ENCODE measurements around the gene SIPA1. TPM values are rescaled to one million over a fixed set of nuclear protein-coding genes. Genes with fewer than 3 reads are reported as not detected.

Gene SIPA1
- total RNA-seq, 3 donors from 2014 or later = 80.0 to 101 (median 95.4) TPM

- Mint-ChIP-seq H3K4me1 (ENCODE audit: low read depth) (peaks cover 43% of the 10 kb centered on the region), H3K9me3 (no peaks in the 10 kb centered on the region), H3K36me3 (ENCODE audit: insufficient read depth) (peaks cover 13% of the 10 kb centered on the region), H3K27me3 (ENCODE audit: low read depth) (no peaks in the 10 kb centered on the region), H3K4me3 (peak within 1 kb of the TSS; percentile 95)
- DNase-seq (peak; percentile 100), ATAC-seq (peak; percentile 89 to 90)
These were observed 22.5 kb upstream of the SIPA1 start, which contains the start of gene PCNX3 for GRCh38 chr11:65615229-65615949. PCNX3 (plus strand) TSS chr11:65615776; CDS start chr11:65616312, 536 bp downstream.

DNA sequence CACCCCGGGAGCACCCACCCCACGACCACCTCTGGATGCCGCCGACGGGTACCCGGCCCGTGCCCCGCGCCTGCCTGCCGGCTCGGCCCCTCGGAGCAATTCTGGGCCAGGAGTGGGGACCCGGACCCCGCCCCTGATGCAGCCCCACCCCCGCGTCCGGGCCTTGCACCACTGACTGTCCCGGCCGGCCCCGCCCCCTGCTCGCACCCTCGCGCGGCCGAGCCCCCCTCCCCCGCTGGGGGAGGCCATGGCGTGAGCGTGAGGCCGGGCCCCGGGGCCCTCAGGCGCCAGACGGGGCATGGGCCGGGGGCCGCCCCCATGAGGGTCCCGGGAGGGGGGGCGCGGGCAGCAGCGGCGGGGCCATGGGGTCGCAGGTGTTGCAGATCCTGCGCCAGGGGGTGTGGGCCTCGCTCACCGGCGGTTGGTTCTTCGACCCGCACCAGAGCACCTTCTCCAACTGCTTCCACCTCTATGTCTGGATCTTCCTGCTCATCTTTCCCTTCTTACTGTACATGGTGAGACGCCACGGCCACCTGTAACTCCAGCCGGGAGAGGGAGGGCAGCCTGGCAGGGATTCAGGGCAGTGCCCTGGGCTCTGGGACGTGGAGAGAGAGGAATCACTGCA is 21.8 kb upstream of the SIPA1 start:
- no peaks in the 10 kb centered on the region for H3K27me3 Mint-ChIP-seq (ENCODE audit: low read depth)
- ATAC-seq (peak in 1 of 2 donors; percentile 0), DNase-seq (no peak)
- peaks cover 14% of the 10 kb centered on the region for H3K36me3 Mint-ChIP-seq (ENCODE audit: insufficient read depth)
- no peaks in the 10 kb centered on the region for H3K9me3 Mint-ChIP-seq
- peaks cover 38% of the 10 kb centered on the region for H3K4me1 Mint-ChIP-seq (ENCODE audit: low read depth)
- peak overlapping the region; percentile 95 for H3K4me3 Mint-ChIP-seq

DNA sequence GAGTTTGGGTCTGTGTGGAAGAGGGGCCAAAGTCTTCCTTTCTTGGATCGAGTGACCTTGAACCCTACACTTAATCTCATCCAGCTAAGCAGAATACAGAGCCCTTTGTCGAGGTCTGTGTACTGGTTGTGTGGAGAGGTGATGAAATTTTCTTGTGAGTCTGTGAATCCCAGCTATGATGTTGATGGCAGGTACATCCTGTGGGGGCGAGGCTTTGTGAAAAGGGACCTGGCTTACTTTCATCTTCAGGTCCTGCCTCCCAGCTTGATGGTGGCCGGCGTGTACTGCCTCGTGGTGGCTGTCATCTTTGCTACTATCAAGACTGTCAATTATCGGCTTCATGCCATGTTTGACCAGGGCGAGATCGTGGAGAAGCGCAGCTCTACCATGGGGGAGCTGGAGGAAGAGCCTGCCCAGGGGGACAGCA is 21.3 kb upstream of the SIPA1 start:
- H3K27me3 Mint-ChIP-seq (ENCODE audit: low read depth) = no peaks in the 10 kb centered on the region
- peaks cover 17% of the 10 kb centered on the region for H3K36me3 Mint-ChIP-seq (ENCODE audit: insufficient read depth)
- DNase-seq (no peak), ATAC-seq (no peak)
- H3K4me3 Mint-ChIP-seq = peak overlapping the region; percentile 95
- H3K4me1 Mint-ChIP-seq (ENCODE audit: low read depth) = peaks cover 33% of the 10 kb centered on the region
- H3K9me3 Mint-ChIP-seq = no peaks in the 10 kb centered on the region

GRCh38 chr11:65617136-65617850 is 20.6 kb upstream of the SIPA1 start:
- Mint-ChIP-seq H3K4me1 (ENCODE audit: low read depth) (peaks cover 27% of the 10 kb centered on the region), H3K36me3 (ENCODE audit: insufficient read depth) (peaks cover 17% of the 10 kb centered on the region), H3K4me3 (peak overlapping the region; percentile 95), H3K9me3 (no peaks in the 10 kb centered on the region), H3K27me3 (ENCODE audit: low read depth) (no peaks in the 10 kb centered on the region)
- no peak for DNase-seq
- no peak for ATAC-seq

GRCh38 chr11:65617990-65618751 is 19.7 kb upstream of the SIPA1 start:
- Mint-ChIP-seq H3K4me3 (peak overlapping the region; percentile 95), H3K36me3 (ENCODE audit: insufficient read depth) (peaks cover 21% of the 10 kb centered on the region), H3K9me3 (no peaks in the 10 kb centered on the region), H3K4me1 (ENCODE audit: low read depth) (peaks cover 20% of the 10 kb centered on the region), H3K27me3 (ENCODE audit: low read depth) (no peaks in the 10 kb centered on the region)
- ATAC-seq (no peak), DNase-seq (no peak)

DNA sequence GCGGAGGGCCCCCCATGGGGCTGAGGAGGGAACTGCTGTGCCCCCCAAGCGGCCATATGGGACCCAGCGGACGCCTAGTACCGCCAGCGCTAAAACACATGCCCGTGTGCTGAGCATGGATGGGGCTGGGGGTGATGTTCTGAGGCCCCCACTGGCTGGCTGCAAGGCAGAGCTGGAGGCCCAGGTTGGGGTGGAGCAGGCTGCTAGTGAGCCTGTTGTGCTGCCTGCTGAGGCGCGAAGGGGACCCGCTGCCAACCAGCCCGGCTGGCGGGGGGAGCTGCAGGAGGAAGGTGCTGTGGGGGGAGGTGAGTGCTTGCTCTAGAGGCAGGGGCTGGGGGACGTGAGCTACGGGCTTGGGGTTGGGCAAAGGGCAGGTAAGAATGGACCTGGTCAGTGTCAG is 19.1 kb upstream of the SIPA1 start:
- Mint-ChIP-seq H3K4me1 (ENCODE audit: low read depth) (peaks cover 18% of the 10 kb centered on the region), H3K27me3 (ENCODE audit: low read depth) (no peaks in the 10 kb centered on the region), H3K4me3 (no peak overlapping the region), H3K36me3 (ENCODE audit: insufficient read depth) (peaks cover 21% of the 10 kb centered on the region), H3K9me3 (no peaks in the 10 kb centered on the region)
- no peak for ATAC-seq
- DNase-seq = no peak

GRCh38 chr11:65619281-65619928 is 18.5 kb upstream of the SIPA1 start:
- H3K9me3 Mint-ChIP-seq = no peaks in the 10 kb centered on the region
- no peak for ATAC-seq
- no peak for DNase-seq
- H3K27me3 Mint-ChIP-seq (ENCODE audit: low read depth) = no peaks in the 10 kb centered on the region
- peak overlapping the region; percentile 19 for H3K4me3 Mint-ChIP-seq
- H3K4me1 Mint-ChIP-seq (ENCODE audit: low read depth) = peaks cover 18% of the 10 kb centered on the region
- peaks cover 24% of the 10 kb centered on the region for H3K36me3 Mint-ChIP-seq (ENCODE audit: insufficient read depth)

- H3K27me3 Mint-ChIP-seq (ENCODE audit: low read depth) = no peaks in the 10 kb centered on the region
- no peaks in the 10 kb centered on the region for H3K9me3 Mint-ChIP-seq
- peaks cover 18% of the 10 kb centered on the region for H3K4me1 Mint-ChIP-seq (ENCODE audit: low read depth)
- ATAC-seq (no peak), DNase-seq (no peak)
- H3K36me3 Mint-ChIP-seq (ENCODE audit: insufficient read depth) = peaks cover 25% of the 10 kb centered on the region
- H3K4me3 Mint-ChIP-seq = no peak overlapping the region
These were observed 17.2 kb upstream of the SIPA1 start for GRCh38 chr11:65620666-65621065.

DNA sequence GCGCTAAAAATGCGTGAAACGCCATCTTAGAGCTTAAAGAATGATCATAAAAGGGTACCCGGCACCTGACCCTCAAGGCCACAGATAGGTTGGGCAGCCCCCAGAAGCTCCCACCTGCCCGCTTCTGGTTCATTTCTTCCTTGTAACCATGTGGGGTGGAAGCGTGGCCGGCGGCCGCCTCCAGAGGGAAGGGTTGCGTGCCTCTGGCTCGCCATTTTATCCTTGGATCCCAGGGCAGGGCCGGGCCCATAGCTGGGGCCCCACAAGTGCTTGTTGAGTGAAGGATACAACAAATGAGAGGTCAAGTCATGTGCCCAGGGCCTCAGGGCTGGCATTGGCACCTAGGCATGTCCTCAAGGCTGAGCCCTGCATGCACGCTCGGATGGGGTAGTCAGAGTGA is 16.4 kb upstream of the SIPA1 start:
- ATAC-seq (no peak), DNase-seq (no peak)
- Mint-ChIP-seq H3K9me3 (no peaks in the 10 kb centered on the region), H3K36me3 (ENCODE audit: insufficient read depth) (peaks cover 29% of the 10 kb centered on the region), H3K4me1 (ENCODE audit: low read depth) (peaks cover 24% of the 10 kb centered on the region), H3K27me3 (ENCODE audit: low read depth) (no peaks in the 10 kb centered on the region), H3K4me3 (no peak overlapping the region)

GRCh38 chr11:65622011-65622410 is 15.9 kb upstream of the SIPA1 start:
- H3K27me3 Mint-ChIP-seq (ENCODE audit: low read depth) = no peaks in the 10 kb centered on the region
- peaks cover 18% of the 10 kb centered on the region for H3K4me1 Mint-ChIP-seq (ENCODE audit: low read depth)
- H3K4me3 Mint-ChIP-seq = no peak overlapping the region
- DNase-seq = no peak
- H3K36me3 Mint-ChIP-seq (ENCODE audit: insufficient read depth) = peaks cover 29% of the 10 kb centered on the region
- ATAC-seq = no peak
- no peaks in the 10 kb centered on the region for H3K9me3 Mint-ChIP-seq

DNA sequence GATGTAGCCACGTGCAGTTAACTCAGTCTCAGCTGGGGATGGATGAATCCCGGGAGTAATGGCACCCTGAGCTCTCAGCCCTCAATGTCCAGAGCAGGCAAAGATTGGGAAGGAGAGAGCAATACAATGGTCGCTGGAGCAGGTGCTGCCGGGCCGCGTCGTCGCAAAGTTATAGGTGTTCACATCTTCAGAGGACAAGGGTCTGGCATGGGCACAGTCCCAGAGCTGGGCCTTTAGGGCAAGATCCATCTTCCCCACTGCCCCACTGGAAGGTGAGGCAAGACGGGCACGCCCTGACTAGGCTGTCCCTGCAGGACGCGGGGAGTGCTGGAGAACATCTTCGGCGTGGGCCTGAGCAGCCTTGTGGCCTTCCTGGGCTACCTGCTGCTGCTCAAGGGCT is 14.7 kb upstream of the SIPA1 start:
- no peak for ATAC-seq
- Mint-ChIP-seq H3K9me3 (no peaks in the 10 kb centered on the region), H3K27me3 (ENCODE audit: low read depth) (no peaks in the 10 kb centered on the region), H3K36me3 (ENCODE audit: insufficient read depth) (peaks cover 32% of the 10 kb centered on the region), H3K4me3 (no peak overlapping the region), H3K4me1 (ENCODE audit: low read depth) (peaks cover 10% of the 10 kb centered on the region)
- no peak for DNase-seq

DNA sequence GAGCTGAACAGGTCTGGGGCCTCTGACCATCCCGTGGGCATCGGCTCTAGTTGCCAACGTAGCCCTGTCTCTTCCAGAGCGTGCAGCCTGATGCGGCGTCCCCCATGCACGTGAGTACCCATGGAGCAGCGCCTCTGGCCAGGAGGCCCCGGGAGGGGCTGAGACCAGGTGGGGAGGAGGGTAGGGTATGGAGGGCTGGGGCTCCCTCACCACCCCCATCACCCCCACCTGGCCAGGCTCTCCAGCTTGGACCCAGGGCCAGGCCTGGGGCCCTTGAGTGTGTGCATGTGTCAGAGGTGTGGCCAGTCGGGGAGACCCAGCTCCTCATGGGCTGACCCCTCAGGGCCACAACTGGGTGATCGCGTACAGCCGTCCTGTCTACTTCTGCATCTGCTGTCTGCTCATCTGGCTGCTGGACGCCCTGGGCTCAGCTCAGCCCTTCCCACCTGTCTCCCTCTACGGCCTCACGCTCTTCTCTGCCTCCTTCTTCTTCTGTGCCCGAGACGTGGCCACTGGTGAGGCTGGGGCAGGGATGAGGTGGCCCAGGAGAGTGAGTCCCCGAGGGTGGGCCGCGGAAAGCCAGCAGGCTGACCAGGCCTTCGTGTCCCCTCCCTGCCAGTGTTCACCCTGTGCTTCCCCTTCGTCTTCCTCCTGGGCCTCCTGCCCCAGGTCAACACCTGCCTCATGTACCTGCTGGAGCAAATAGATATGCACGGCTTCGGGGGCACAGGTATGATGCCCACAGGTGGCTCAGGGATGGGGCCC is 13.9 kb upstream of the SIPA1 start:
- no peaks in the 10 kb centered on the region for H3K9me3 Mint-ChIP-seq
- DNase-seq = no peak
- peaks cover 10% of the 10 kb centered on the region for H3K4me1 Mint-ChIP-seq (ENCODE audit: low read depth)
- ATAC-seq = no peak
- H3K4me3 Mint-ChIP-seq = no peak overlapping the region
- H3K36me3 Mint-ChIP-seq (ENCODE audit: insufficient read depth) = peaks cover 31% of the 10 kb centered on the region
- no peaks in the 10 kb centered on the region for H3K27me3 Mint-ChIP-seq (ENCODE audit: low read depth)

- no peaks in the 10 kb centered on the region for H3K9me3 Mint-ChIP-seq
- no peak overlapping the region for H3K4me3 Mint-ChIP-seq
- no peak for DNase-seq
- H3K4me1 Mint-ChIP-seq (ENCODE audit: low read depth) = peaks cover 8% of the 10 kb centered on the region
- H3K27me3 Mint-ChIP-seq (ENCODE audit: low read depth) = no peaks in the 10 kb centered on the region
- ATAC-seq = no peak
- H3K36me3 Mint-ChIP-seq (ENCODE audit: insufficient read depth) = peaks cover 28% of the 10 kb centered on the region
These were observed 12.8 kb upstream of the SIPA1 start for GRCh38 chr11:65624931-65625627.
